Trophoblast cell (in vitro differentiated cells and primary cell): ENCODE measurements around the gene CRYBG1.

Experiments used
- DNase-seq, 2 donors: peaks; one replicate each; pipeline ENCODE4 v3.0.0-alpha.2; 2016
- H2AFZ ChIP-seq: 2 replicates; pipeline ENCODE4 v1.6.1; 2013; ENCODE audit warnings: low read length, moderate library complexity, mild to moderate bottlenecking; ENCODE audit not compliant: insufficient read depth, poor library complexity
- H2AK5ac ChIP-seq: 2 replicates; pipeline ENCODE4 v1.6.1; 2013; ENCODE audit warnings: mild to moderate bottlenecking, low read length
- H2BK120ac ChIP-seq: 2 replicates; pipeline ENCODE4 v1.6.1; 2013; ENCODE audit warnings: low read length, mild to moderate bottlenecking, moderate library complexity; ENCODE audit not compliant: insufficient read depth, poor library complexity
- H2BK12ac ChIP-seq: 2 replicates; pipeline ENCODE4 v1.6.1; 2013; ENCODE audit warnings: mild to moderate bottlenecking, low read length, moderate library complexity
- H2BK5ac ChIP-seq: 2 replicates; pipeline ENCODE4 v1.6.1; 2013; ENCODE audit warnings: low read length, low read depth, moderate library complexity, mild to moderate bottlenecking; ENCODE audit not compliant: poor library complexity
- H3K14ac ChIP-seq: 2 replicates; pipeline ENCODE4 v1.6.1; 2013; ENCODE audit warnings: mild to moderate bottlenecking, low read length
- H3K18ac ChIP-seq: 2 replicates; pipeline ENCODE4 v1.6.1; 2013; ENCODE audit warnings: mild to moderate bottlenecking, low read length
- H3K23ac ChIP-seq: 2 replicates; pipeline ENCODE4 v1.6.1; 2013; ENCODE audit warnings: low read length
- H3K27ac ChIP-seq: 2 replicates; pipeline ENCODE4 v1.5.1; 2013; ENCODE audit warnings: low read depth, mild to moderate bottlenecking, inconsistent platforms, low read length, moderate library complexity
- H3K27me3 ChIP-seq: 2 replicates; pipeline ENCODE4 v1.6.1; 2013; ENCODE audit warnings: inconsistent platforms, mild to moderate bottlenecking, low read length, moderate library complexity; ENCODE audit not compliant: insufficient read depth
- H3K36me3 ChIP-seq, 2 experiments: 1 replicate in 1 of 2; 2 replicates in 1 of 2; pipeline ENCODE4 v1.6.1; 2013; ENCODE audit warnings: low read length in 2 of 2, mild to moderate bottlenecking in 2 of 2, moderate library complexity in 1 of 2; ENCODE audit not compliant: insufficient read depth in 2 of 2, control insufficient read depth in 1 of 2
- H3K4ac ChIP-seq: 2 replicates; pipeline ENCODE4 v1.6.1; 2013; ENCODE audit warnings: low read depth, mild to moderate bottlenecking, low read length, moderate library complexity
- H3K4me1 ChIP-seq, 2 experiments: 1 replicate in 1 of 2; 2 replicates in 1 of 2; pipeline ENCODE4 v1.6.1; 2013; ENCODE audit warnings: low read length in 2 of 2, mild to moderate bottlenecking in 2 of 2, moderate library complexity in 1 of 2; ENCODE audit not compliant: insufficient read depth in 2 of 2, control insufficient read depth in 1 of 2
- H3K4me2 ChIP-seq: 2 replicates; pipeline ENCODE4 v1.6.1; 2013; ENCODE audit warnings: inconsistent platforms, mild to moderate bottlenecking, low read length, moderate library complexity
- H3K4me3 ChIP-seq: 2 replicates; pipeline ENCODE4 v1.5.1; 2013; ENCODE audit warnings: mild to moderate bottlenecking, low read depth, low read length, inconsistent platforms
- H3K79me1 ChIP-seq: one replicate; pipeline ENCODE4 v1.6.1; 2013; ENCODE audit warnings: low read length
- H3K79me2 ChIP-seq: 2 replicates; pipeline ENCODE4 v1.6.1; 2013; ENCODE audit warnings: low read length, mild to moderate bottlenecking; ENCODE audit not compliant: control insufficient read depth, insufficient read depth, poor library complexity
- H3K9ac ChIP-seq: 2 replicates; pipeline ENCODE4 v1.6.1; 2013; ENCODE audit warnings: mild to moderate bottlenecking, low read length
- H3K9me3 ChIP-seq: 2 replicates; pipeline ENCODE4 v1.6.1; 2013; ENCODE audit warnings: low read depth, mild to moderate bottlenecking, control low read depth, inconsistent platforms, low read length; ENCODE audit not compliant: insufficient read depth
- H4K12ac ChIP-seq: 2 replicates; pipeline ENCODE4 v1.6.1; 2013; ENCODE audit warnings: low read depth, mild to moderate bottlenecking, low read length, moderate library complexity
- H4K8ac ChIP-seq: 2 replicates; pipeline ENCODE4 v1.6.1; 2013; ENCODE audit warnings: low read depth, mild to moderate bottlenecking, low read length, moderate library complexity
- H4K91ac ChIP-seq: one replicate; pipeline ENCODE4 v1.6.1; 2013; ENCODE audit warnings: low read depth, mild to moderate bottlenecking, low read length, moderate library complexity
- WGBS: extraction: QIAGEN DNeasy Blood & Tissue Kit; methylation state at CpG from one replicate; pipeline ENCODE4 v1.1.7; 2013; ENCODE audit warnings: missing lambda C conversion rate; ENCODE audit not compliant: insufficient read length, insufficient coverage; ENCODE audit errors: extremely low coverage; 5-methylcytosine and 5-hydroxymethylcytosine counted together

The CRYBG1 gene

DNA sequence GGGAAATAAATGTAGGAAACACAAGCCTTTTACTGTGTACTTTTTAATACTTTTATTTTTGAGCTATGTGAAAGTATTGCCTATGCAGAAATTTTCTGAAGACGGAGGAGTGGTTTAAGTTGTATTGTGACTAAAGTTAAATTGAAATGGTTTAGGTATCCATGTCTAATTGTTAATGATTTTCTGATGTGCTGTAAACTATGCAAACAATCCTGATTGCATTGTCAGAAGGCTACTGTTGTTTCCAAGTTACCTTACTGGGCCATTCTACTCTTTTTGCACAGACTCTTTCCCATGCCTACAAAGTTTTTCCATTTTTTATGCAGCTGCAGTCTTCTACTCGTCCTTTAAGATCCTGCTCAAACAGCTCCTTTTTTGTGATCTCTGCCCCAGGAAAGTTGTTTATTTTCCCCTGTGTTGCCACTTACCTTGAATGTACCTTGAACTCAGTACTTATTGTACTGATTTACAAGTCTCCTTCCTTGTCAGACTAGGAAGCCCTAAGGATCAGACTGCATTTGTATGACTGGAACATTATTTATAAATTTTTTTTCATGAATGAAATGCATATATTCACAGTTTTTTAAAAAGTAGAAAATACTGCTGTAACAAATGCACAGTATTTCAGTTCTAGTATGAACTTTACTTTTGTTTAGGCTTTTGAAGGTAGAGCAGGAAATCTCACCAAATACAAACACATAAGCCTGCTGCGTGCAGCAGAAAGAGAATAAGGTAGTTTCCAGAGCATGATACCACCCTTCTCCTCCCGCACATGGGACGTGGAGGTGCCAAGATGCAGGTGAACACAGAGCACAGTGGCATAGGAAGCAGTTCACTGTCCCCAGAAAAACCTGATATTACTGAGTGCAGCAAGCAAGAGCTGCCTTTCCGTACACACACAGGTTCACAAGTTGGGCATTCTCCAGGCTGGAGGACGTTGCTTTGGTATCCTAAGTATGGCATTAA lies 97.8 kb downstream of the CRYBG1 start:
- H3K36me3 ChIP-seq: no peaks in the 10 kb centered on the region
- H3K9ac ChIP-seq: no peak overlapping the region
- H2BK120ac ChIP-seq: no peak overlapping the region
- H2BK12ac ChIP-seq: no peak overlapping the region
- H3K4me3 ChIP-seq: no peak overlapping the region
- no peak overlapping the region for H4K91ac ChIP-seq
- H3K4ac ChIP-seq: no peak overlapping the region
- no peaks in the 10 kb centered on the region for H3K4me1 ChIP-seq
- H3K18ac ChIP-seq: no peak overlapping the region
- H3K79me1 ChIP-seq: no peaks in the 10 kb centered on the region
- H4K12ac ChIP-seq: no peak overlapping the region
- H3K9me3 ChIP-seq: no peaks in the 10 kb centered on the region
- H3K79me2 ChIP-seq: no peaks in the 10 kb centered on the region
- no peak overlapping the region for H2BK5ac ChIP-seq
- WGBS: no CpG with 5 or more reads among the region's 7 CpGs
- no peak overlapping the region for H3K14ac ChIP-seq
- no peak overlapping the region for H2AK5ac ChIP-seq
- no peak overlapping the region for H3K23ac ChIP-seq
- no peak for DNase-seq
- H3K27ac ChIP-seq: no peak overlapping the region
- no peak overlapping the region for H3K4me2 ChIP-seq
- H2AFZ ChIP-seq: no peak overlapping the region
- H3K27me3 ChIP-seq: no peaks in the 10 kb centered on the region
- no peak overlapping the region for H4K8ac ChIP-seq

DNA sequence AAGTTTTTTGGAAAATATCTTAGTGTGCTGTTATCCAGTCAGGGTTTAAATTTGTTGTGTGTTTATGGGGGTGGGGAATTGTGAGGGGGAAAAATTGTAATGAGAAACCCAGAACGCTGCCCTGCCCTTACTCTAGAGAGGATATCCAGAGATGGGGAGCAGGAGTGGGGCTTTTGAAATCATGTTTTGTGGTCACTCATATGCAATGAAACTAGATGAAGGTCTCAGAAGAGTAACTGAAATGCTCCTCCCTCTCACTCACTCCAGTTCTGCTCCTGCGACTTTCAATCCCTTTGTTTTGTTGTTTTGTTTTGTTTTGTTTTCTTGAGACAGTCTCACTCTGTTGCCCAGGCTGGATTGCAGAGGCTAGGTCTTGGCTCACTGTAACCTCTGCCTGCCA lies 100.0 kb downstream of the CRYBG1 start:
- Histone ChIP-seq H2BK5ac (no peak overlapping the region), H3K18ac (no peak overlapping the region), H2BK12ac (no peak overlapping the region), H3K79me1 (no peaks in the 10 kb centered on the region), H3K27me3 (no peaks in the 10 kb centered on the region), H4K8ac (no peak overlapping the region), H2AFZ (no peak overlapping the region), H3K36me3 (no peaks in the 10 kb centered on the region), H2AK5ac (no peak overlapping the region), H3K27ac (no peak overlapping the region), H3K4me3 (no peak overlapping the region), H3K4ac (no peak overlapping the region), H3K79me2 (no peaks in the 10 kb centered on the region), H3K14ac (no peak overlapping the region), H2BK120ac (no peak overlapping the region), H3K4me1 (no peaks in the 10 kb centered on the region), H3K23ac (no peak overlapping the region), H3K9ac (no peak overlapping the region), H3K9me3 (no peaks in the 10 kb centered on the region), H3K4me2 (no peak overlapping the region), H4K12ac (no peak overlapping the region), H4K91ac (no peak overlapping the region)
- no CpG with 5 or more reads among the region's 2 CpGs for WGBS
- DNase-seq: no peak

DNA sequence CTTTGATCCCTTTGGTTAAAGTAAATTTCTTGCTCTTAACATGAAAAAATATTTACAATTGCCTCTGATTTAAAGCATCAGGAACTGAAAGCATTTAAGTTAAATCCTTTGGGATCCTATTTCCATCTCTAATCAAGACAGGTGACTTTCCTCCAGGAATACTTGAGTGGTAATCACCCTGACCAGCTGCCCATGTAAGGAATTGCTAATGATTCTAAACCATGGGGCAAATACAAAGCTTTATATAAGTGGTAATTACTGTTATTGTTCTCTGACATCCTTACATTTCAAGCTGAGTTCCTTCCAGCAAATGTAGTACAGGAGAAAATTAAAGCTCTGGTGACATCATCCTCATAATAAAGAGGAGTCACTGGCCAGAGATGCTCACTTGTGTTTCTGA lies 100.6 kb downstream of the CRYBG1 start:
- no peaks in the 10 kb centered on the region for H3K27me3 ChIP-seq
- no peak overlapping the region for H2BK120ac ChIP-seq
- H3K36me3 ChIP-seq: no peaks in the 10 kb centered on the region
- no peak overlapping the region for H4K8ac ChIP-seq
- H3K4me2 ChIP-seq: no peak overlapping the region
- H3K4me1 ChIP-seq: no peaks in the 10 kb centered on the region
- no peaks in the 10 kb centered on the region for H3K9me3 ChIP-seq
- H3K23ac ChIP-seq: no peak overlapping the region
- no peak overlapping the region for H3K14ac ChIP-seq
- no peak overlapping the region for H3K27ac ChIP-seq
- DNase-seq: no peak
- no peak overlapping the region for H2AK5ac ChIP-seq
- H3K79me2 ChIP-seq: no peaks in the 10 kb centered on the region
- H2BK12ac ChIP-seq: no peak overlapping the region
- no peak overlapping the region for H4K12ac ChIP-seq
- H3K4ac ChIP-seq: no peak overlapping the region
- no peaks in the 10 kb centered on the region for H3K79me1 ChIP-seq
- no peak overlapping the region for H4K91ac ChIP-seq
- no peak overlapping the region for H2AFZ ChIP-seq
- H3K4me3 ChIP-seq: no peak overlapping the region
- H2BK5ac ChIP-seq: no peak overlapping the region
- H3K9ac ChIP-seq: no peak overlapping the region
- H3K18ac ChIP-seq: no peak overlapping the region

DNA sequence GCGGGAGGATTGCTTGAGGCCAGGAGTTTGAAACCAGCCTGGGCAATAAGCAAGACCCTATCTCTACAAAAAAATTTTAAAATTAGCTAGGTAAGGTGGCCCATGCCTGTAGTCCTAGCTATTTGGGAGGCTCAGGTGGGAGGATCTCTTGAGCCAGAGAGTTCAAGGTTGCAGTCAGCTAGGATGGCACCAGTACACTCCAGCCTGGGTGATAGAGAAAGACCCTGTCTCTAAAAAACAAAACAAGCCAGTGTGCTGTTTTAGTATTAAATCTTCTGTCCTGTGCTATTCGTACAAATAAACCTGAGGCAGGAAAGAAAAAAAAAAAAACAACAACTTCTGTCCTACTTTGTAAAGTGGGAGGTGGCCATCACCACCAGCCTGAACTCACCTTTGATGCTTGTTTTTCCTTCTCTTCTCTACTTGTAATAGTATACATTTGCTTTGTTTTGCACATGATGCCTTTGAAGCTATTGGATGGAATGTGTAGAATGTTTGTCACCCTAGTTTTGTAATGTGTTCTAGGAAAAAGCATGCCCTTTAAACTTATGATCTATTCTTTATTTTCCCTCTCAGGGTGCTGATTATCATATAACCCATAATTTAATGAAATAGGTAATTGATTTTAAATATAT lies 102.5 kb downstream of the CRYBG1 start:
- H2AFZ ChIP-seq: no peak overlapping the region
- H3K4me2 ChIP-seq: no peak overlapping the region
- no peak overlapping the region for H3K14ac ChIP-seq
- H2BK5ac ChIP-seq: no peak overlapping the region
- H3K36me3 ChIP-seq: no peaks in the 10 kb centered on the region
- H3K9me3 ChIP-seq: no peaks in the 10 kb centered on the region
- H2BK120ac ChIP-seq: no peak overlapping the region
- H3K23ac ChIP-seq: no peak overlapping the region
- H2AK5ac ChIP-seq: no peak overlapping the region
- no CpG with 5 or more reads among the region's 2 CpGs for WGBS
- H3K27me3 ChIP-seq: no peaks in the 10 kb centered on the region
- no peak overlapping the region for H4K91ac ChIP-seq
- H3K18ac ChIP-seq: no peak overlapping the region
- DNase-seq: no peak
- H3K79me2 ChIP-seq: no peaks in the 10 kb centered on the region
- H4K12ac ChIP-seq: no peak overlapping the region
- H3K9ac ChIP-seq: no peak overlapping the region
- no peak overlapping the region for H2BK12ac ChIP-seq
- no peak overlapping the region for H3K4ac ChIP-seq
- H3K4me3 ChIP-seq: no peak overlapping the region
- no peaks in the 10 kb centered on the region for H3K4me1 ChIP-seq
- no peaks in the 10 kb centered on the region for H3K79me1 ChIP-seq
- H3K27ac ChIP-seq: no peak overlapping the region
- no peak overlapping the region for H4K8ac ChIP-seq
